CD14-positive monocyte (primary cell): ENCODE data around the gene RNF149. TPM values are rescaled to one million over a fixed set of nuclear protein-coding genes. Genes with fewer than 3 reads are reported as not detected.
A peak's percentile ranks its signal among the peaks of the same experiment; 100 is the strongest.

Source experiments
- DNase-seq, 3 donors: peaks; one replicate each; pipeline ENCODE4 v3.0.0-alpha.2; 2011 to 2022
- H2AFZ ChIP-seq: 2 replicates; pipeline ENCODE4 v1.6.0; 2012; ENCODE audit warnings: mild to moderate bottlenecking, low read depth, low read length, inconsistent platforms; ENCODE audit not compliant: insufficient read depth, poor library complexity, severe bottlenecking
- H3K27ac ChIP-seq, 2 donors: 1 replicate in 1 of 2; 2 replicates in 1 of 2; pipeline ENCODE4 v1.5.1; 2012 to 2013; ENCODE audit warnings: low read length in 2 of 2, control low read depth in 1 of 2, inconsistent platforms in 1 of 2, low read depth in 1 of 2, mild to moderate bottlenecking in 1 of 2
- H3K27me3 ChIP-seq, 2 donors: one replicate each; pipeline versions ENCODE4 v1.6.0 to v1.6.1; 2011 to 2013; ENCODE audit warnings: low read length in 2 of 2; ENCODE audit not compliant: control insufficient read depth in 2 of 2, insufficient read depth in 2 of 2
- H3K36me3 ChIP-seq, 2 donors: replicated peaks in 1 of 2; 1 replicate in 1 of 2; 2 replicates in 1 of 2; pipeline versions ENCODE4 v1.5.1 to v1.6.1; 2012 to 2013; ENCODE audit warnings: low read length in 2 of 2, control low read depth in 1 of 2, inconsistent platforms in 1 of 2, mild to moderate bottlenecking in 1 of 2; ENCODE audit not compliant: insufficient read depth in 2 of 2, control insufficient read depth in 1 of 2
- H3K4me1 ChIP-seq, 2 donors: 1 replicate in 1 of 2; 2 replicates in 1 of 2; pipeline versions ENCODE4 v1.5.1 to v1.6.1; 2012 to 2013; ENCODE audit warnings: low read length in 2 of 2, control low read depth in 1 of 2, inconsistent platforms in 1 of 2, mild to moderate bottlenecking in 1 of 2, moderate library complexity in 1 of 2; ENCODE audit not compliant: insufficient read depth in 2 of 2, control insufficient read depth in 1 of 2
- H3K4me2 ChIP-seq: replicated peaks from 2 replicates; pipeline ENCODE3; 2012; ENCODE audit warnings: low read length, moderate library complexity, mild to moderate bottlenecking; ENCODE audit not compliant: poor library complexity, severe bottlenecking; ENCODE audit errors: extremely low read depth
- H3K4me3 ChIP-seq, 3 experiments: fragments of 200-600 bp in 1 of 3; sonication (generic) in 1 of 3; replicated peaks in 1 of 3; 1 replicate in 2 of 3; 2 replicates in 1 of 3; pipeline ENCODE4 v1.5.1; 2011 to 2013; ENCODE audit warnings: low read length in 3 of 3, mild to moderate bottlenecking in 3 of 3, control low read depth in 2 of 3, low read depth in 2 of 3, inconsistent platforms in 1 of 3, moderate library complexity in 1 of 3
- H3K79me2 ChIP-seq: 2 replicates; pipeline ENCODE4 v1.6.0; 2012; ENCODE audit warnings: mild to moderate bottlenecking, control low read depth, inconsistent platforms, low read length, moderate library complexity; ENCODE audit not compliant: insufficient read depth
- H3K9ac ChIP-seq: 2 replicates; pipeline ENCODE4 v1.6.0; 2017; ENCODE audit warnings: low read length, mild to moderate bottlenecking; ENCODE audit not compliant: insufficient read depth, poor library complexity, severe bottlenecking
- H3K9me3 ChIP-seq, 2 donors: replicated peaks in 1 of 2; 1 replicate in 1 of 2; 2 replicates in 1 of 2; pipeline versions ENCODE4 v1.5.1 to v1.6.1; 2012 to 2013; ENCODE audit warnings: low read length in 2 of 2, control low read depth in 1 of 2; ENCODE audit not compliant: control insufficient read depth in 1 of 2, insufficient read depth in 1 of 2
- H4K20me1 ChIP-seq: 2 replicates; pipeline ENCODE4 v1.6.0; 2012; ENCODE audit warnings: mild to moderate bottlenecking, low read length, control low read depth, moderate library complexity; ENCODE audit not compliant: insufficient read depth
- H3K27ac Mint-ChIP-seq, 7 donors: one replicate each; pipeline ENCODE4 v1.8.0; 2020; ENCODE audit warnings: mild to moderate bottlenecking in 7 of 7, mixed read lengths in 7 of 7, moderate library complexity in 6 of 7, inconsistent platforms in 2 of 7
- H3K27me3 Mint-ChIP-seq, 3 donors: one replicate each; pipeline ENCODE4 v1.8.0; 2021 to 2022; ENCODE audit warnings: low read depth in 3 of 3, mild to moderate bottlenecking in 3 of 3, mixed read lengths in 3 of 3, moderate library complexity in 3 of 3, inconsistent platforms in 1 of 3
- H3K36me3 Mint-ChIP-seq, 2 donors: one replicate each; pipeline ENCODE4 v1.8.0; 2020; ENCODE audit warnings: mixed read lengths in 2 of 2, inconsistent platforms in 1 of 2, mild to moderate bottlenecking in 1 of 2
- H3K4me1 Mint-ChIP-seq: one replicate; pipeline ENCODE4 v1.8.0; 2020; ENCODE audit warnings: mild to moderate bottlenecking, mixed read lengths
- H3K4me3 Mint-ChIP-seq, 2 donors: one replicate each; pipeline ENCODE4 v1.8.0; 2020; ENCODE audit warnings: mild to moderate bottlenecking in 2 of 2, mixed read lengths in 2 of 2, moderate library complexity in 1 of 2
- H3K9me3 Mint-ChIP-seq, 7 donors: one replicate each; pipeline ENCODE4 v1.8.0; 2020 to 2022; ENCODE audit warnings: mixed read lengths in 7 of 7, mild to moderate bottlenecking in 6 of 7, moderate library complexity in 6 of 7, inconsistent platforms in 2 of 7
- WGBS: methylation state at CpG from one replicate; pipeline ENCODE4 v1.1.5; 2013; ENCODE audit warnings: missing lambda C conversion rate; ENCODE audit not compliant: insufficient coverage; 5-methylcytosine and 5-hydroxymethylcytosine counted together
- intact Hi-C, 2 donors: fragments of 100-400 bp; cut with micrococcal nuclease; formaldehyde crosslinking; loops; one replicate each; pipeline versions ENCODE4 v1.15.0 to v1.15.1; 2023
- polyA plus RNA-seq, 3 donors: library from polyadenylated mRNA; depleted of rRNA in 1 of 3; unstranded in 2 of 3; stranded (reverse) in 1 of 3; fragments of 300-500 nt in 2 of 3; fragments of >200 nt in 1 of 3; fragmentation: Illumina TruSeq in 2 of 3; gene quantifications; 1 replicate in 2 of 3; 2 replicates in 1 of 3; pipeline ENCODE4 v1.2.3, GENCODE V29; 2012 to 2021
- TF ChIP-seq, protein P1 (sequence below): fragments of 200-600 bp; IDR thresholded peaks from one replicate; pipeline ENCODE4 v1.8.0; 2022; ENCODE audit warnings: antibody characterized with exemption, mild to moderate bottlenecking

The RNF149 gene
- polyA plus RNA-seq, 3 donors: 112 to 148 (median 141) TPM

DNA sequence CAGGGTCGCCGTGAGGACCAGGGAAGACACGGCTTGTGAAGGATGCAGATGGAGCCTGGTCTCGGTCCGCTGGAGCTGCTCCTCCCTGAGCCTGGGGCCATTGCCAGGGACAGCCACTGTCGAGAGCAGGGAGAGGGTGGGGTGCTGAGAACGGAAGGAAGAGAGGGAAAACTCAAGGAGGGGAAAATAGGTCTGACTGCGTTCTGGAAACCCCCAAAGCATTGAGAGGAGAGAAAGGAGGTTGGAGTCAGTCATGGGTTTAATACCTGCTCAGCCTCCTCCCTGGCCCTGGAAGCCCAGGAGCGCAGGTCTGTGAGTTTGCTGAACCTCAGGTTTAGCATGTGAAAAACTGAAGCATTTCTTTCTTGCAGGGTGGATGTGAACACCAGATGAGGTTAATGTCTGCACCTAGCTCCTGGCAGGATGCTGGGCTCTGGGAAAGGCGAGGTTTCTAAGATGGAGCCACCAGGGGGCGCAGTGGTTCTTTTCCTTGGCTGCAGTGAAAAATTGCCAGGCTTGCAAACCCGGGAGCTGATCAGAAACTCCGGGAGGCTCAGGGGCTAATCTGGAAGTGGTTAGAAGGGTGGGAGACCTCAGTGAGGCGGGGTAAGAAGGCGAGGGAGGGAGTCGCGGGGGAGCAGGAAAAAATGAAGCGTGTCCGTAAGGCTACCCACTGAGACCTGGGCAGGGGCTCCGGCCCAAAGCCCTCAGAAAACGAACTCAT, 33.6 kb upstream of the RNF149 start:
- no peak overlapping the region for H3K27ac ChIP-seq
- WGBS: 65% methylated on average over 17 of the region's 21 CpGs
- TF ChIP-seq, protein P1, sequence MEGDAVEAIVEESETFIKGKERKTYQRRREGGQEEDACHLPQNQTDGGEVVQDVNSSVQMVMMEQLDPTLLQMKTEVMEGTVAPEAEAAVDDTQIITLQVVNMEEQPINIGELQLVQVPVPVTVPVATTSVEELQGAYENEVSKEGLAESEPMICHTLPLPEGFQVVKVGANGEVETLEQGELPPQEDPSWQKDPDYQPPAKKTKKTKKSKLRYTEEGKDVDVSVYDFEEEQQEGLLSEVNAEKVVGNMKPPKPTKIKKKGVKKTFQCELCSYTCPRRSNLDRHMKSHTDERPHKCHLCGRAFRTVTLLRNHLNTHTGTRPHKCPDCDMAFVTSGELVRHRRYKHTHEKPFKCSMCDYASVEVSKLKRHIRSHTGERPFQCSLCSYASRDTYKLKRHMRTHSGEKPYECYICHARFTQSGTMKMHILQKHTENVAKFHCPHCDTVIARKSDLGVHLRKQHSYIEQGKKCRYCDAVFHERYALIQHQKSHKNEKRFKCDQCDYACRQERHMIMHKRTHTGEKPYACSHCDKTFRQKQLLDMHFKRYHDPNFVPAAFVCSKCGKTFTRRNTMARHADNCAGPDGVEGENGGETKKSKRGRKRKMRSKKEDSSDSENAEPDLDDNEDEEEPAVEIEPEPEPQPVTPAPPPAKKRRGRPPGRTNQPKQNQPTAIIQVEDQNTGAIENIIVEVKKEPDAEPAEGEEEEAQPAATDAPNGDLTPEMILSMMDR: peak; percentile 94
- intact Hi-C loops: loop anchor here in 1 of 2 donors (10.0 kb wide), 2 partner anchors 63 to 163 kb away; no protein-coding TSS in a partner anchor
- peaks cover 25% of the 10 kb centered on the region for H3K4me1 Mint-ChIP-seq
- H4K20me1 ChIP-seq: no peaks in the 10 kb centered on the region
- no peaks in the 10 kb centered on the region for H3K27me3 ChIP-seq
- H3K27ac Mint-ChIP-seq: peak overlapping the region in 2 of 7 donors; percentile 3 to 68
- H3K9me3 Mint-ChIP-seq: peaks cover 0 to 2% (median 0%) of the 10 kb centered on the region in 7 donors
- H3K9ac ChIP-seq: no peak overlapping the region
- no peak overlapping the region for H2AFZ ChIP-seq
- H3K9me3 ChIP-seq: no peaks in the 10 kb centered on the region
- peak overlapping the region; percentile 3 for H3K4me2 ChIP-seq
- DNase-seq: peak; percentile 54 to 76 (median 69)
- no peaks in the 10 kb centered on the region for H3K36me3 ChIP-seq
- peak overlapping the region in 1 of 2 donors; percentile 65 for H3K4me3 Mint-ChIP-seq
- H3K4me1 ChIP-seq: peaks cover 26 to 31% of the 10 kb centered on the region in 2 donors
- no peaks in the 10 kb centered on the region for H3K79me2 ChIP-seq
- peaks cover 0 to 7% (median 5%) of the 10 kb centered on the region in 3 donors for H3K27me3 Mint-ChIP-seq
- no peaks in the 10 kb centered on the region for H3K36me3 Mint-ChIP-seq
- no peak overlapping the region for H3K4me3 ChIP-seq

DNA sequence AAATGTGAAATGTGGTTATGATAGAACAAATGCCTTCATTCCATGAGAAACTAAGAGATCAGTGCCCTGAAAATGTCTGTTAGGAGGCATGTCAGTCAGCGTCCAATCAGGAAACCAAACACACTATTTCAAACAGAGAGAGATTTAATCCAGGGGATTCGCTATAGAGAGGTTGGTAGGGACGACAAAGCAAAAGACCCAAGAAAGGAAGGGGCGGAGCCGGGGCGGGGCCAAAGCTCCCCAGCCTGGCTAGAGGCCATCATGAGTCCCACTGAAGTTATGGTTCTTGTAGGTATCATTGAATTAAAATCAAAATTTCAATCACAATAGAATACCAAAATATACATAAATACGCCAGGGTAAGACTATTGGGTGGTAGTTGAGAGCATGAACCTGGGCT, 32.9 kb upstream of the RNF149 start:
- peaks cover 25% of the 10 kb centered on the region for H3K4me1 Mint-ChIP-seq
- H3K4me3 Mint-ChIP-seq: peak overlapping the region in 1 of 2 donors; percentile 28
- Histone ChIP-seq H3K36me3 (no peaks in the 10 kb centered on the region), H3K27me3 (no peaks in the 10 kb centered on the region), H3K9me3 (no peaks in the 10 kb centered on the region), H3K4me1 (peaks cover 26 to 31% of the 10 kb centered on the region in 2 donors), H3K4me3 (no peak overlapping the region), H3K4me2 (peak overlapping the region; percentile 3), H4K20me1 (no peaks in the 10 kb centered on the region), H2AFZ (no peak overlapping the region), H3K79me2 (no peaks in the 10 kb centered on the region), H3K9ac (no peak overlapping the region), H3K27ac (no peak overlapping the region)
- no peaks in the 10 kb centered on the region for H3K36me3 Mint-ChIP-seq
- H3K9me3 Mint-ChIP-seq: peaks cover 0 to 2% (median 0%) of the 10 kb centered on the region in 7 donors
- peak overlapping the region in 1 of 7 donors; percentile 68 for H3K27ac Mint-ChIP-seq
- TF ChIP-seq, protein P1: no peak
- WGBS: 70% methylated on average over 4 of the region's 7 CpGs
- peaks cover 0 to 7% (median 5%) of the 10 kb centered on the region in 3 donors for H3K27me3 Mint-ChIP-seq
- intact Hi-C loops: loop anchor here in 1 of 2 donors (10.0 kb wide), 2 partner anchors 63 to 163 kb away; no protein-coding TSS in a partner anchor
- no peak for DNase-seq
